GM12872 (cell line): ENCODE data around the gene FRS3.

Experiments used
- TF ChIP-seq, protein P1 (sequence below): IDR thresholded peaks from 3 replicates; pipeline ENCODE4 v1.5.1; 2011; ENCODE audit warnings: low read depth, mild to moderate bottlenecking, low read length, moderate library complexity; ENCODE audit not compliant: insufficient read depth

The FRS3 gene

GRCh38 chr6:41774841-41775240 is 4.9 kb downstream of the FRS3 start:
- TF ChIP-seq, protein P1, sequence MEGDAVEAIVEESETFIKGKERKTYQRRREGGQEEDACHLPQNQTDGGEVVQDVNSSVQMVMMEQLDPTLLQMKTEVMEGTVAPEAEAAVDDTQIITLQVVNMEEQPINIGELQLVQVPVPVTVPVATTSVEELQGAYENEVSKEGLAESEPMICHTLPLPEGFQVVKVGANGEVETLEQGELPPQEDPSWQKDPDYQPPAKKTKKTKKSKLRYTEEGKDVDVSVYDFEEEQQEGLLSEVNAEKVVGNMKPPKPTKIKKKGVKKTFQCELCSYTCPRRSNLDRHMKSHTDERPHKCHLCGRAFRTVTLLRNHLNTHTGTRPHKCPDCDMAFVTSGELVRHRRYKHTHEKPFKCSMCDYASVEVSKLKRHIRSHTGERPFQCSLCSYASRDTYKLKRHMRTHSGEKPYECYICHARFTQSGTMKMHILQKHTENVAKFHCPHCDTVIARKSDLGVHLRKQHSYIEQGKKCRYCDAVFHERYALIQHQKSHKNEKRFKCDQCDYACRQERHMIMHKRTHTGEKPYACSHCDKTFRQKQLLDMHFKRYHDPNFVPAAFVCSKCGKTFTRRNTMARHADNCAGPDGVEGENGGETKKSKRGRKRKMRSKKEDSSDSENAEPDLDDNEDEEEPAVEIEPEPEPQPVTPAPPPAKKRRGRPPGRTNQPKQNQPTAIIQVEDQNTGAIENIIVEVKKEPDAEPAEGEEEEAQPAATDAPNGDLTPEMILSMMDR = no peak

GRCh38 chr6:41771058-41771983 is 8.4 kb downstream of the FRS3 start:
- TF ChIP-seq, protein P1 = no peak

- TF ChIP-seq, protein P1 = no peak
Measured at GRCh38 chr6:41770381-41771057, 9.2 kb downstream of the FRS3 start.

DNA sequence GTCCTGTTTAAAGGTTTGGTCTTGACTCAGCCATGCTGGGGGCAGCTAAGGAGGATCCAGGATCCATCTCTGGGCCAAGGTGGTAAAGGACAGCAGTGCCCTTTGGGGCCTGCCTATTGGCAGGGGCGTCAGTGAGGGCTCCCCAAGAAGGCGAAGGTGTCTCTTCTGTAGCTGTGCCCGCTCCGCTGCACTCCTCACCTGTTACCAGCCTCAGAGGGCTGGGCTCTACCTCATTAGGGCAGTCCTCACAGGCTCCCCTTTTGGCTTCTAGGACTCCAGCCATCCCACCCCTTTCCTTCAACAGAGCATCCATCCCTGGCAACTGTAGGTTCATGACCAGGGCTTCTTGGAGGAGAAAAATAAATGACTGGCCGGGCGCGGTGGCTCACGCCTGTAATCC is 10.3 kb downstream of the FRS3 start:
- TF ChIP-seq, protein P1 = no peak

DNA sequence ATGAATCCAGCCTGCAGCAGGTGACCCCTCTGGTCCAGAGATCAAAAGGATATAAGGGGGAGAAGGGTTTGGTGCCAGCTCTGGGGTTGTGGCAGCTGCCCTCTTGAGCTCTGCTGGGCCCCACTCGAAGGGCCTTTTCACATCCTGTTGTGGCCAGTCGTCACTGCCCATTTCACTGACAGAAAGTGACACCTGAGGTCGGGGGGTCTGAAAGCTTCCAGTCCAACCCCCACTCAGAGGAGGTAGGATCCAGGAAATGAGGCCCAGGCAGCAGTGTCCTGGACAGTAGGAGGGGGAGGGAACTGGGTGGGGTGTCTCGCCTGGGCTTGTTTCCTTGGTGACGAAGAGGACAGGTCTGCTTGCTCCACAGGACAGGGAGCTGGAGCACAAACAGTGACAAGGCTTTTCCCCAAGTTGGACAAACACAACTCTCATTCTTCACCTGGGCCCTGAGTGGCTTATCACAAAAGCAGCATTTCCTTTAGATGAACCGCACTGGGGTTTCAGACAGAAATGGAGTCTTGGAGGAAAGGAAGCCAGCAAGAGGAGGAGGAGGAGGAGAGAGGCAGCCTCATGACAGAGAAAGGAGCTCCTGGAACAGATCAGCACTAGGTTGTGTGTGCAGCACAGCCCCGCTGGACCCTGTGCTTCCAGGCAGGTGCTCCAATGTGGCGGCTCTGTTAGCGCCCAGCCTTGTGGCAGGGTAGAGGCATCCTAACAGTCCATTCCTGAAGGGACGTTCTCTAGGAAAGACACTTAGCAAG is 11.0 kb downstream of the FRS3 start:
- TF ChIP-seq, protein P1 = no peak

- TF ChIP-seq, protein P1 = no peak
Measured at GRCh38 chr6:41767112-41767833, 12.4 kb downstream of the FRS3 start.
